ENCODE results near the gene PHKB.

The PHKB gene

GRCh38 chr16:47622451-47623176, 161.5 kb downstream of the PHKB start:
- DNase-seq (ENCODE audit: low read depth, low spot score), result no peak

- DNase-seq (ENCODE audit: low read depth, low spot score), result no peak
Observed at GRCh38 chr16:47624563-47624962, 163.4 kb downstream of the PHKB start.

DNA sequence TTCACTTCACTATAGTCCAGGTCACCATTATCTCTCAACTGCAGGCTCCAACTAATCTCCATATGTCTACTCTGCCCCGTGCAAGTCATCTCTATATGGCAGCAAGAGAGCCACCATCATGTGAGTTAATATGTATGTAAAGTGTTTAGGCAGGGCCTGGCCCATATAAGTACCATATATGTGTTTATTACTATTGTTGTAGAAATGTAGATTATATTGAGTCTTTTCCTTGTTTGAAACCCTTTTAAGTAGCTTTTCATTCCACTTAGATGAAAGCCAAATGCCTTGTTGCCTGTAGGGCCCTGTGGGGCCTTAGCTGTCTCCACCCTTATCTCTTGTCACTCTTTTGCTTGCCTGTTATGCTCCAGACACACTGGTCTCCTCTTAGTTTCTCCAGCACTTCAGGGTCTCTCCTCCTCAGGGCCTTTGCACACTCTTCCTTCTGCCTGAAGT, 164.0 kb downstream of the PHKB start:
- DNase-seq (ENCODE audit: low read depth, low spot score), result no peak

DNA sequence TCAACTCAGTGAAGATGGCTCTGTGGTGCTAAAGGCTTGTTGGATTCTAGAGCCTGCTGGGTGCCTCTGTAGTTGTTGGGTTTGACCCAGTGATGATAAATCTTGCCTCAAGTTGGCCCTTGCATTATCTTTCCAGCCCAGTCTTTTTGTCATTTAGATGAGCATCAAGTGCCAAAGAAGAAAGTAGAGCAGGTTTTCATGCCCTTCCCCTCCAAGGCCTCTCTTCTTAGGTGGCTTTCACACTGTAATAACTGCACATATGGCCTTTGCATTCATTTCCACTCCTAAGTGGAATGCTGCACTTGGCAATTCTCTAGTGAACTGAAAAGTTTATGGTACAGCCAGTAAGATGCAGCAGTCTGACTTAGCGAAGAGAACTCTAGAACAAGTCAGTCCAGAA, 165.1 kb downstream of the PHKB start:
- no peak for DNase-seq (ENCODE audit: low read depth, low spot score)

DNA sequence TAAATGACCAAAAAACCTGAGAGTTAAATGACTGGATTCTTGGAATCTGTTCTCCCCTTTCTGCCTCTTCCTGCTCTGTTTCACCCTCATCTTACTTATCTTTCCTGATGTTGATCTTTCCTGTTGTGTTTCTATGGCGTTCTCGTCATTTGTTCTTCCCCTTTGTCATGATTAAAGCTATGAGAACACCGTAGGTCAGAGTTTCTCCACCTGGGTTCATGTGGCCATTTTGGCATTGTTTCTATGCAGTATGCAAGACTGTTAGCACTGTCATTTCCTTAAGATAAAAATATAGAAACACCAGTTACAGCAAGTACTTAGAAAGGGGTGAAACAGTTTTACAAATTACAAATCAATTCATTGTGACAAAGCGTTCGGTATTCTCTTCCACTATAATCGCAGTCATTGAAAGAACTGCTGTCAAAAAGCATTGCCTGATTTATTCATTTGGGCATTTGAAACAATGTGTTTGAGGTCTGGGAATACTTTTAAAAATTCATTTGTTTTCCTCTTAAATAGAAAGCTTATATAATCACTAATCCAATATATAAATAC, 166.0 kb downstream of the PHKB start:
- DNase-seq (ENCODE audit: low read depth, low spot score), result no peak

DNA sequence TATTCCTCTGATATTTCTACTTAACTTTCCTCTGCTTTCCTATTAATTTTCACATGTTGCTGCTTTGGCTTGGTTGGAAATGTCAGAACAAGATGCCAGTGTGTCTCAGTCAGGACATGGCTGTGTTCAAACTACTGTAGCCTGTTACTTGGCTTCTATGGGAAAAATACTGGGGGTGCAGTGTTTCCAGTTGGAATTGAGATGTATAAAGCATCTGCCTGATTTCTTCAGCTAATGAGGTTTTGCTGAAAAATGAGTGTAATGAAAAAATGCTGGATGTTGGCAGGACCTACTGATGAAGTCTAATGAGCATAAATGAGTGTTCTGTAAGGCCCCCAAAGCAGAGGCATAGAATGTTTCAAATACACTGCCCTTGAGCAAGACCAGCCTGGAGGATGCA, 166.6 kb downstream of the PHKB start:
- DNase-seq (ENCODE audit: low read depth, low spot score), result no peak

GRCh38 chr16:47631131-47631530, 170.0 kb downstream of the PHKB start:
- no peak for DNase-seq (ENCODE audit: low read depth, low spot score)

DNA sequence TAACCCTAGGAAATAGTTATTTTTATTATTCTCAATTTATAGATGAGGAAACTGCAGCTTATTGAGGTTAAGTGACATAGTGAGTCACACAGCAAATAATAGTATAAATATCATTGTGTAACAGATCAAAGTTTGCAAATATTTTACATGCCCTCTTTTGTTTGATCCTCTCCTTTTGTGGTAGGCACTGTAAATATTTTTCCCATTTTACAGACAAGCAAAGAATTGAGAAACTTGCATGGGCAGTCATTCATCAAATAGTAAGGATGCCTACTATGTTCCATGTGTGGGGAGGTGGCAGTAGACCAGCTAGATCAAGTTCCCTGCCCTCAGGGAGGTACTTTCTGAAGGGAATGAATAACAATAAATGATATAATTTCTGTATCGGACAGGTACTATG, 173.0 kb downstream of the PHKB start:
- no peak for DNase-seq (ENCODE audit: low read depth, low spot score)

- DNase-seq (ENCODE audit: low read depth, low spot score), result no peak
Observed at GRCh38 chr16:47634727-47635126, 173.6 kb downstream of the PHKB start.

- DNase-seq (ENCODE audit: low read depth, low spot score), result no peak
Observed at GRCh38 chr16:47636501-47637099, 175.5 kb downstream of the PHKB start.

DNA sequence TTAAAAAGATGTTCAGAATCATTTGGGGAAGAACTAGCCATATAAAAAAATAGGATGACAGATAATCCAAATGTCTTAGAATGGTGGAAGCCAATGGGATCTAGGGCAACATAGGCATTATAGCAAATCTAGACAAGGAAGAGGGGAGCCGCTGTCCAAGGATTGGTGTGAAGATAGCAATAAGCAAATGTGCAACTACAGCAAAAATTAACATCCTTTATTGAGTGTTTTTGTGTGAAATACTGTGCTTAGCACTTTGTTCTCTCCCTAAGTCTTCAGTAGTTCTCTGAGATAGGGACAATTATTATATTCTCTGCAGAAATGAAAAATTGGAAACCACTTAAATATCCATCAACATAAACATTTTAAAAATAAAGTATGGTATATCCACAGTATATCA, 177.0 kb downstream of the PHKB start:
- DNase-seq (ENCODE audit: low read depth, low spot score), result no peak

DNA sequence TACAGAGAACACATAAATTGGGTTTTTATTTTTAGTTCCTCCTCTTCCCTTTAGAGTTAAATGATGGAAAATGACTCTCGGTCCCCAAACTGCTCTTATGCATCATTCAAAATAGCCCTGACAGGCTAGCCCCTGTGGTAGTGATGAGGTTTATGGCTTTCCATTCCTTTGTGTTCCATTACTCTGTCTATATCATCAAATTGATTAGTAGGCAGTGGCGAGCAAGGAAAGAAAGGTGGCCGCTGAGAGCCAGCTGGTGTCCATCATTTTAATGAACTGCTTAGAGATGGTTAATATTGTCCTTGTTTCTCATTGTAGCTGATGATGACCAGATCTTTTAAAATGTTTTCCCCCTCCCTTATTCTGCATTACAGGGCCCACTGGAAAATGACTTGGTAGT, 179.5 kb downstream of the PHKB start:
- no peak for DNase-seq (ENCODE audit: low read depth, low spot score)

DNA sequence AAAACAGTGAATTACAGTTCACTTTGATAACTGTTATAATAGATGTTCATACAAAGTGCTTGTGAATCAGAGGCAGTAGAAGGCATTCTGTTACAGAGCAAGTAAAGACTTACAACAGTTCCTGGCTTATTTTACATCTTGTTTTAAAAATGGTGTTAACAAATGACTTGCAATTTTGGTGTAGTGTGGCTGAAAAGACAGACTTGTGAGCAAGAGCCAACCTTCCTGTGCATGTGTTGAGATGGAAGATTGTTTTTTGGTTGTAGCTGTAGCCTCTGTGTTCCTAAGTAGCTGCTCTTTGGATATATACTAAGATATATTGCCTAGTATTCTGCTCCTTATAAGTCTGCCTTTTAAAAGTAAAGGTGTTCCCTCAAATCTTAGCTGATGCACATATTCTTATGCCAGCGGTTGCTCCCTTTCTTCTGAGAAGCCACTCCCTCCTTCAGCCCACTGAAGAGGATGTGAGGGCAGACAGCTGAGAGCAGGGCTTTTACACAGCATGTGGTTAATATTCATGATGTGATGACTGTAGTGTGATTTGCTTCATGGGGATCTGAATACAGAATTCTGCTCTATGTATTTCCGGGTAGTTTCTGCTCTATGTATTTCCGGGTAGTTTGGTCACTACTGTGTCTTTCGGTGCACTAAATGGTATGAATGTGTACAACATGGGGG, 182.3 kb downstream of the PHKB start:
- DNase-seq (ENCODE audit: low read depth, low spot score), result no peak

GRCh38 chr16:47644166-47644565, 183.0 kb downstream of the PHKB start:
- no peak for DNase-seq (ENCODE audit: low read depth, low spot score)

- DNase-seq (ENCODE audit: low read depth, low spot score), result no peak
Observed at GRCh38 chr16:47644661-47645060, 183.5 kb downstream of the PHKB start.

GRCh38 chr16:47646914-47647313, 185.8 kb downstream of the PHKB start:
- DNase-seq (ENCODE audit: low read depth, low spot score), result no peak

GRCh38 chr16:47657032-47657431, 195.9 kb downstream of the PHKB start:
- no peak for DNase-seq (ENCODE audit: low read depth, low spot score)

DNA sequence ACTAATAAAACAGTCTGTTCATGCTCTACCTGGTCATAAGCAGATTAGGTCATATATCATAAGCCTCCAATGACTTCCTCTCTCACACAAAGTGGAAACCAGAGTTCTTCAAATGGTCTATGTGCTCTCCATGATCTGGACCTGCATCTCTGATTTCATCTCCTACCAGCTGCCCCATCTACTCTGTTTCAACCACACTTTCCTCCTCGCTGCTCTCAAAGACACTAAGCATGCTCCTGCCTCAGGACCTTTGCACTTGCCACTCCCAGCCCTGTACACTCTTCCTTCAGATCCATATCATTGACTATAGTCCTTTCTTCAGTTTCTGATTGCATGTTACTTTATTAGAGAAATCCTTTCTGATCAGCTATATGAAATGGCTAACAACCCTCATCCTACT, 196.8 kb downstream of the PHKB start:
- no peak for DNase-seq (ENCODE audit: low read depth, low spot score)

DNA sequence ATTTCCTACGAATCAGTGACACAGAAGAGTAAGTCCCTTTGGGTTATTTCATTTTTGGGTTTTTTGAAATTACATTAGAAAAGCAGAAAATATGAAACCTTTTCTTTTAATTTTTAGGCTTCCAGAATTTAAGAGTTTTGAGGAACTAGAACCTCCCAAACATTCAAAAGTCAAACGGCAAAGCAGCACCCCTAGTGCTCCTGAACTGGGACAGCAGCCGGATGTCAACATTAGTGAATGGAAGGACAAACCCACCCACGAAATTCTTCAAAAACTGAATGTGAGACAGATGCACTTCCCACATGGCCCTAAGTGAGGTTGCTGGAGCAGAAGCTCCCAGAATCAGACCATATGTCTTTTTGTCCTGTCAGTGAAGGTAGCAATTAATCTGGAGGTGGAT, 199.4 kb downstream of the PHKB start:
- no peak for DNase-seq (ENCODE audit: low read depth, low spot score)

DNA sequence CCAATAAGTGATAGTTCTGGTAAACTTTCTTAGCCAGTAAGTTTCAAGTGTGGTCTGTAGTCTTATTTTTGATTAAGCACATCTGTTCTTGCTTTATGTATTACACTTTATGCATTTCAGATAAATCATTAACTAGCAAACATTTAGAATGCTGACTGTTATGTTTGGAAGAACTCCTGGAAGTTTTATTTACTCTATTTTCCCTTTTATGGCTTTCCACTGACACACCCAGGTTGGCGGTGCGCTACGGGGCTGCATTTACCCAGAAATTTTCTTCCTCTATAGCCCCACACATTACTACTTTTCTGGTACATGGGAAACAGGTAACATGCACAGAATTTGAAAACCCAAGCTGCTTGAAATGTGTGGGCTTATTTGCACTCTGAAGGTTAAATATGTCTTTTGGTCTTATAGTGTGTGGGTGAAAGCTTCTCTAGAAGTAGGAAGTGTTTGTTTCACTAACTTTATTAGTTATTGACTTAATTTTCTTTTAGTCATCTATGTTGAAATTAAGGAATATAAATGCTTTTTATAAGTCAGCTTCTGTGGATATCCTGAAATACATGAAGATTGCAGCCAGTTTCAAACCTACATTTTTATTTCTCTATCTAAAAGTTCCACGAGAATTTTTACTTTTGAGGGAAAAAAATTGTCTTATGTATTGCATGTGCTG, 203.7 kb downstream of the PHKB start:
- no peak for DNase-seq (ENCODE audit: low read depth, low spot score)

DNA sequence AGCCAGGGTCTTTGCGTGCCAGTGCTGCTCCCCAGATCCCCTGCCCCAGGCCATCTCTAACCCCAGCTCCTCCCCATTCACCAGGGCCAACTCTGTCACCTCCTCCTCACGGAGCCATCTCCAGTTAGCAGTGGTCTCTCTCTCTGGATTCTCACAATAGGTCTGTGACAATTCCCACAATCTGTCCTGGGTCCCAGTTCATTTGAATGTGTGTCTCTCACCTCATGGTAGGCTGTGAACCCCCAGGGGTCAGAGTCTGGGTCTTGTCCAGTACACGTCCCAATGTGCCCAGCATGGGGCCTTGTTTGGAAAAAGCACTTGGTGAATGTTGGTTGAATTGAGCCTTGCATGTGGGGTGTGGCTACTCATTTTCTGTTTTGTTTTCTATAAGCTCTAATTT, 205.3 kb downstream of the PHKB start:
- no peak for DNase-seq (ENCODE audit: low read depth, low spot score)

- no peak for DNase-seq (ENCODE audit: low read depth, low spot score)
Observed at GRCh38 chr16:47667956-47668355, 206.8 kb downstream of the PHKB start.

Measured in activated naive CD8-positive, alpha-beta T cell treated with anti-CD3 and anti-CD28 coated beads, Interleukin-2, amount 50 U/mL, for 16 hours (primary cell).